ENCODE measurements around the gene CLN3. TPM values are rescaled to one million over a fixed set of nuclear protein-coding genes. Genes with fewer than 3 reads are reported as not detected.
"Not testable (repeated sequence)": the region's sequence is repeated elsewhere in the genome, so short reads cannot be mapped to it uniquely, and the experiment has no call there.

The CLN3 gene
- total RNA-seq, 1 donor from 2014 or later: 12.7 TPM

DNA sequence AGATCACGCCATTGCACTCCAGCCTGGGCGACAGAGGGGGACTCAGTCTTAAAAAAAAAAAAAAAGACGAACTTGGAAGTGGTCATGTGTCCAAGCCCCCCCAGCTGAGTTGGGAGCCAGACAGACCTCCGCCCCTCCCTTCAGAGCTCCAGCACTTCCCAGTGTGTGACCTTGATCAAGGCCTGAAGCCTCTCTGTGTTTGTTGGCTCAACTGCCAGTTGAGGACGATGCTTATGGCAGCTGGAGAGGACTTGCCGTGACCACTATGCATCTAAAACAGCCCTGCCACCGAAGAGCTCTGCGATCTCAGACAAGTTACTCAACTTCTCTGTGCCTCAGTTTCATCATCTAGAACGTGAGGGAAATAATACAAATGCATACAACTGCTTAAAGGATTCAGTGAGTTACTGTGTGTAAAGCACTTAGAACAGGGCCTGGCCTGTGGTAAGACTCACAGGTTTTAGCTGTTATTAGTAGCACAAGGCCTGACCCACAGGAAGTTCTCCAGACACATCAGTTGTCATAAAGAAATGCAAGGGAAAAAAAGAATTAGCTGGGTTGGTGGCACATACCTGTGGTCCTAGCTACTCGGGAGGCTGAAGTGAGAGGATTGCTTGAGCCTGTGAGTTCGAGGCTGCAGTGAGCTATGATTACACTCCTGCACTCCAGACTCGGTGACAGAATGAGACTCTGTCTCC lies 21.8 kb upstream of the CLN3 start:
- no peak for DNase-seq (ENCODE audit: low read depth, low spot score)

DNA sequence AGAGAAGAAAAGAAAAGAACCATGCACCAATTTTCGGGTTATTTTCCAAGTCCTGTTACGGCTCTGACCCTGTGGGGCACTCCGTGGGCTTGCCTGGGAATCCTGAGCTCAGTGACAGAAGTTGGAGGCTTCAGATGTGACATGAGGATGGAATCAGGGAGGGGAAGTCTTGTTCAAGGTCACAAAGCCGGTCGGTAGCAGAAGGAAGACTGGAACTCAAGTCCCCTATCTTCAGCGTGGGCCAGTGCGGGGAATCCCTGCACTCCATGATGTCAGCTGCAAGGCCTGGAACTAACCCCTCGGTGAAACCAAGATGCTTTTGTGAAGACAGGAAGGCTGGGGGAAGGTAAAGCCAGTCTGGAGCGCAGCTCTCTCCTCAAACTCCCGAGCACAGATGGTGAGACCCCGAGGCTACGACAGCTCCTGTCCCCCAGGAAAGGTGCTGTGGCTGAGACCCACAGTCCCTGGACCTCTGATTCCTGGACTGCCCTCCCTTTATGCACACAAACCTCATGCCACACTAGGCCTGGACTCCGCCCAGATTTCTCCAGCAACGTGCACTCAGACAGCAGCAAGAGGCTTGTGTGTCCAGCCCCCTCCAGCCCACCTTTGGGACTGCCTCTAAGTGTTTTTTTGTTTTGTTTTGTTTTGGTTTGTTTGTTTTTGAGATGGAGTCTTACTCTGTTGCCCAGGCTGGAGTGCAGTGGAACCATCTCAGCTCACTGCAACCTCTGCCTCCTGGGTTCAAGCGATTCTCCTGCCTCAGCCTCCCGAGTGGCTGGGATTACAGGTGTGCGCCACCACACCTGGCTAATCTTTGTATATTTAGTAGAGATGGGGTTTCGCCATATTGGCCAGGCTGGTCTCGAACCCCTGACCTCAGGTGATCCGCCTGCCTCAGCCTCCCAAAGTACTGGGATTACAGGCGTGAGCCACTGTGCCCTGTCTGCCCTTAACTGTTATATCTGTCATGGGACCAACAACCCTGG lies 20.2 kb upstream of the CLN3 start:
- no peak for DNase-seq (ENCODE audit: low read depth, low spot score)

DNA sequence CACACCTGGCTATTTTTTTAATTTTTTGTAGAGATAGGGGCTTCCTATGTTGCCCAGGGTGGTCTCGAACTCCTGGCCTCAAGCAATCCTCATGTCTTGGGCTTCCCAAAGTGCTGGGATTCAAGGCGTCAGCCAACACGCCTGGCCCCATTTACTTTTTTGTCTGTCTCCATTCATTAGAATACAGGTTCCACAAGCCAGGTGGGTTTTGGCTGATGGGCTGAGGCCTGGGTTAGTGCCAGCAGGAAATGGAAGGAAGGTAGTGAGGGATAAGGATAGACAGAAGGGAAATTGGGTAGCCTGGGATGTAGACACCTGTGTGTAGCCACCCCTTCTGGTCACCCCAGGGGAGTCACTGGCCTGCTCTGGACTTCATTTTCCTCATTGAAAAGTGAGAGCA lies 19.2 kb upstream of the CLN3 start:
- DNase-seq (ENCODE audit: low read depth, low spot score): no peak

DNA sequence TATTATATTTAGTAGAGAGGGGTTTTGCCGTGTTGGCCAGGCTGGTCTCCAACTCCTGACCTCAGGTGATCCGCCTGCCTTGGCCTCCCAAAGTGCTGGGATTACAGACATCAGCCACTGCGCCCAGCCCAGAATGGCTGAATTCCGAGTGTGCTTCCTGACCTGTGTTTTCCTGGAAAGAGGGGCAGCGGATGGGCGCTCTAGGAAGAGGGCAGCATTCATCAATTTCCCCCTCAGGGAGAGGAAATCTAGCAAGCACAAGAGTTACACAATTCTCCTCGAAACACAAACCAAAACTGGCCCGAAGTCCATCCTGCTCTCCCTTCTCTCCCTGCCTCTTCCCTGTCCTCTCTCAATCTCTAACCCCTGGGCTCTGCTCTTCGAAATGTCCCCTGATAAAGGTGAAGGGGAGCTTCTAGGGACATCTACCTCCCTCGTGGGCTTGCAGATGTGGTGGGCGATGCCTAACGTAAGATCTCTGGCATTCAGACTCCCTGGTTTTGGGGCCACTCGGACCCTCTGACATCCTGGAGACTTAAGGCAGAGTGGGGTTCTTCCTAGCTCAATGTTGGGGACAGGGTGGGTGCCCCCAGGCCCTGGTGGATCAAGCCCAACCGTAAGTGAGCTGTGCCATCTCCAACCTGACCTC lies 13.7 kb upstream of the CLN3 start:
- DNase-seq (ENCODE audit: low read depth, low spot score): no peak

DNA sequence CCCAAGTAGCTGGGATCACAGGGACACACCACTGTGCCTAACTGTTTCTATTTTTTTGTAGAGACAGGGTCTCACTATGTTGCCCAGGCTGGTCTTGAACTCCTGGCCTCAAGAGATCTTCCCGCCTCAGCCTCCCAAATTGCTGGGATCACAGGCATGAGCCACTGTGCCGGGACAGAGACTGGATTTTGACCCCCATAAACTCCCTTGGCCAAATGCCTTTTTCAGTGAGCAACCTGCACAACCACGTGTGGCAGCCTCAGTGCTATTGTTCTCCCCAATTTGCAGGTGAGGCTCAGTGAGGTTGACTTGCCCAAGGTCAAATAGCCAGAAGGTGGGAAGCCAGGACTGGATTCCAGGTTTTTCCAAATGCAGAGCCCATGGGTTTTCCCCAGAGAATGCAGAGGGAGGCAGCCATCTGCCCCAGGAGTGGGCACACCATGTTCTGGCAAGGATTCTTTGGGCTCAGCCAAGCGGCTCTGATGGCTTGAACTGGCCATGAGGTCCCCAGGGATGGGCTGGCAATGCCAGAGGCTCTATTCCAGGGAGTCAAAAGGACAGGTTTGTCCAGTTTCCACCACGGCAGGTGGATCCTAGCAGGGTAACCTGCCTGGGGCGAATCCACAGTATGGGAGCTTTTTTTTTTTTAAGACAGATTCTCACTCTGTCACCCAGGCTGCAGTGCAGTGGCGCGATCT lies 13.0 kb upstream of the CLN3 start:
- no peak for DNase-seq (ENCODE audit: low read depth, low spot score)

DNA sequence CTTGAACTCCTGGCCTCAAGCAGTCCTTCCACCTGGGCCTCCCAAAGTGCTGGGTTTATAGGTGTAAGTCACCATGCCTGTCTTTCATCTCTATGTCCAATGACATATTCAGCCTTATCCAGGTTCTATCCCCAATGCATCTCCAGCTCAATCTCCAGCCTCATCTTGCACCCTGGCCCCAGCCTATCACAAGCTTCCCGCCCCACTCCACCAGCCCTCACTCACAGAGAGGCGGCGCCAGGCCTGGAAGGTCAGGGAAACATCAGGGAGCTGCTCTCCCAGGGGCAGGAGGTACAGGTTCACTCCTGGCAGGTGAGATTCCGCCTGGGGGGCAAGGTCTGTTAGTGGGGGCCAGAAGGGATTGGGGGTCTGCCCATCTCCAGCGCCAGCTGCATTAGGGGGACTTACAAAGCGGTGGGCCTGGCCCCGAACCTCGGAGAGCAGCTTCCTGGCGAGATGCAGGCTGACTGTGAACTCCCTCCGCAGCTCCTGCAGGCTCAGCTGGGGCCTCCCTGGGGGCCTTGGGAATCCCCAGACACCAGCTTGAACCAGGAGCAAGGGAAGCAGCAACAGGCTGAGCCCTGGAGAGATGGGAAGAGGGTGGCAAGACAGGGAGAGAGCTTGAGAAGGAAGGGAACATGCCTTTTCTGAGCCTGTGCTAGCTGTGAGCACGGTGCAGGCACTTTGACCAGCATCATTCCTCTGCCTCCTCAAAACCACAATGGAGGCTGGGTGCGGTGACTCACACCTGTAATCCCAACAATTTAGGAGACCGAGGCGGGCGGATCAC lies 11.8 kb upstream of the CLN3 start:
- DNase-seq (ENCODE audit: low read depth, low spot score): no peak

DNA sequence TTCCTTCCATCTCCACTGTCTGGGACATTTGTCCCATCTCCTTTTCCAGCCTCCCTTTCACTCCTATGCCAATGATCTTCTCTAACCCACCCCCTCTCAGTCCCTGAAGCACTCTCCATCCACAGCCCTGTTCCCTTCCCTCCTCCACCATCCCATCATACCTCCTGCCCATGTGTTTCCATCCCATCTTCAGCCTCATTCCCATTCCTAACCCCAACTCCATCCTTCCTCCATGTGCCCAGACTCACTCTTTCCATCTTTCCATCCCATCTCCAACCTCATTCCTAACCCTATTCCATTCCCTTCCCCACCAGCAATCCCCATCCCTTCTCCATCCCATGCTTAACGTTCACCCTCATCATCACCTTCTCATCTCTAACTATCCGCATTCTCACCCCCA lies 10.4 kb upstream of the CLN3 start:
- DNase-seq (ENCODE audit: low read depth, low spot score): no peak

DNA sequence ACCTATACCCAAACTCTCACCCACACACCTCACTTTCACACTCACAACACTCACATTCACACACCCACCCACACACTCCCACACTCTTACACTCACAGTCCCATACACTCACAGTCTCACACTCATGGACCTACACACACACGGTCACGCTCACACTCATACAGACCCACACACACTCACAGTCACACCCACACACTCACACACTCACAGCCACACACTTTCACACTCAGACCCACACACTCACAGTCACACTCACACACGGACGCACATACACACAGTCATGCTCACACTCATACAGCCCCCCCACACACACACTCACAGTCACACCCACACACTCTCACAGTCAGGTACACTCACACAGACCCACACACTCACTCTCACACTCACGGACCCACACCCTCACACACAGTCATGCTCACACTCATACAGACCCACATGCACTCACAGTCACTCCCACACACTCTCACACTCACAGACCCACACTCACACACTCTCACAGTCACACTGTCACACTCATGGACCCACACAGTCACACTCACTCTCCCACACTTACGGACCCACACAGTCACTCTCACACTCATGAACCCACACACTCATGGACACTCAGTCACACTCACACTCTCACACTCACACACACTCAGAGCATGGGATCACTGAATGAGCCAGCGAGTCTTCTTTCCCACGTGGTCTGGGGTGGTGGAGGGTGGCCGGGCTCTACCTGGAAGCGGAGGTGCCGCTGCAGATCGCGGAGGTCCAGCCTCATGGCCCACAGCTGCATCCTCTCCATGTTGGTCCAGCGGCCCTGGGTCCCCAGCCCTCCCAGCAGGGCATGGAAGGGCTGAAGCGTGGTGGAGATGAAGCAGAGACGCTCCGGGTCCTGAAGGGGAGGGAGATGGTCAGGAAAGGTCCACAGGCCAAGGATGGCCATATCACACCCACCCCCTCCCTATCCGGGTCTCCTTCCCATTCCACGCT lies 9.7 kb upstream of the CLN3 start:
- DNase-seq (ENCODE audit: low read depth, low spot score): no peak

DNA sequence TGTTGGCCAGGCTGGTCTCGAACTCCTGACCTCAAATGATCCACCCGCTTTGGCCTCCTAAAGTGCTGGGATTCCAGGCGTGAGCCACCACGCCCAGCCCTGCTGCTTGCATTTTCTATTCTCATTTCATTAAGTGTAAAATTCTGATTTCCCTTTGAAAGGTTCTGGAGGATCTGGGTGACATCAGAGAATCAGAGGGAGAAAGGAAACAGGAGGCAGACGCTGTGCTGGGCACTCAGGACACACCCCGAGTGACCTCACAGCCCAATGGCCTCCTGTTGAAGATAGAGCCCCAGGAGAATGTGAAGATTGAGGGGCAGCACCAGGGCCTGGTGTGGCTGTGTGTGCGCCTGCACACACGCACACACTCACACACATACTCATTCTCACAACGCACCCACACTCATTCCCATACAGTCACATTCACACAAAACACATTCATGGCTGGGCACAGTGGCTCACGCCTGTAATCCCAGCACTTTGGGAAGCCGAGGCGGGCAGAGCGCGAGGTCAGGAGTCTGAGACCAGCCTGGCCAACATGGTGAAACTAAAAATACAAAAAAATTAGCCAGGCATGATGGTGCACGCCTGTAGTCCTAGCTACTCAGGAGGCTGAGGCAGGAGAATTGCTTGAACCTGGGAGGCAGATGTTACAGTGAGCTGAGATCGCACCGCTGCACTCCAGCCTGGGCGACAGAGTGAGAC lies 8.8 kb upstream of the CLN3 start:
- not testable (repeated sequence) for DNase-seq (ENCODE audit: low read depth, low spot score)

DNA sequence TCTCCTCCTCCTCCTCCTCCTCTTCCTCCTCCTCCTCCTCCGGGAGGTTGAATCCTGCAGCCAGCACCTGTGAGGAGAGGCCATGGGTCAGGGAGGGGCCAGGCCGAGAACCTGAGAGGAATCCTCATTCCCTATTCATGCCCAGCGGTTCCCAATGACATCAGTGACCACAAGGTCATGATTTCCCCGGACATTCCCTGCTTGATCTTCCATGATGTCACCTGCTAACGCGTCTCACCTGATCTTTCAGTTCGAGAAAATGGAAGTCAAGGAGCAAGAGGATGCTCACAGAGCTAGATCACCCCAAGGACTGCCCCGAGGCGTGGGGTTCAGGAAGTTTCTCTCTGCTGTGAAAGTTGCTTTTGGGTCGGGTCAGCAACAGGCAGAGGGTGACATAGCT lies 8.0 kb upstream of the CLN3 start:
- DNase-seq (ENCODE audit: low read depth, low spot score): no peak

DNA sequence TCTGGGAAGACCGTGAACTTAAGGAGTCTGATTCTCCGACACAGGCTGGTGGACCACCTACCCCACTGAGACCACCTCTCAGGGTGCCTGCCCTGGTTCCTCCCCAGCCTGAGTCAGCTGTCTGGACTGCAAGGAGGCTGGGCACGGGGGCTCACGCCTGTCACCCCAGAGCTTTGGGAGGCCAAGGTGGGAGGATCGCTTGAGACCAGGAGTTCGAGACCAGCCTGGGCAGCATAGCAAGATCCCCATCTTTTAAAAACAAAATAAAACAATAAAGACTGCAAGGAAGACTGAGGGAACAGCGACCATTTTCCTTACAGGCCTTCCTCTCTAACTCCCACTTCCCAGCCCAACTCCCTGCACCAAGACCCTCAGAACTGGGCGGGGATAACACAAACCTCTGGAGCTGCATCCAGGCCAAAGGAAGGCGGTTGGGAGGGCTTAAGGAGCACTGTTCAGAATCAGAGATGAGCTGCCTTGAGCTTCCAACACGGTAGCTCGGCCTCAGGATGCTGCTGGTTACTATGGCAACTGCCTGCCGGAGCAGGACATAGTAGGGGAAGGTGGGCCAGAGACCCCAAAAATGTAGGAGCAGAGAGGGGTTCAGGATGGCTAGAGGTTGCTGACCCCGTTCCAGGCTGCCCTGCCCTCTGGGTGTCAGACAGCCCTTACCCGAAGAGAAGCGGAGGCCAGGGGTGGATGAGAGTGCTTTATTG lies 7.0 kb upstream of the CLN3 start:
- no peak for DNase-seq (ENCODE audit: low read depth, low spot score)

DNA sequence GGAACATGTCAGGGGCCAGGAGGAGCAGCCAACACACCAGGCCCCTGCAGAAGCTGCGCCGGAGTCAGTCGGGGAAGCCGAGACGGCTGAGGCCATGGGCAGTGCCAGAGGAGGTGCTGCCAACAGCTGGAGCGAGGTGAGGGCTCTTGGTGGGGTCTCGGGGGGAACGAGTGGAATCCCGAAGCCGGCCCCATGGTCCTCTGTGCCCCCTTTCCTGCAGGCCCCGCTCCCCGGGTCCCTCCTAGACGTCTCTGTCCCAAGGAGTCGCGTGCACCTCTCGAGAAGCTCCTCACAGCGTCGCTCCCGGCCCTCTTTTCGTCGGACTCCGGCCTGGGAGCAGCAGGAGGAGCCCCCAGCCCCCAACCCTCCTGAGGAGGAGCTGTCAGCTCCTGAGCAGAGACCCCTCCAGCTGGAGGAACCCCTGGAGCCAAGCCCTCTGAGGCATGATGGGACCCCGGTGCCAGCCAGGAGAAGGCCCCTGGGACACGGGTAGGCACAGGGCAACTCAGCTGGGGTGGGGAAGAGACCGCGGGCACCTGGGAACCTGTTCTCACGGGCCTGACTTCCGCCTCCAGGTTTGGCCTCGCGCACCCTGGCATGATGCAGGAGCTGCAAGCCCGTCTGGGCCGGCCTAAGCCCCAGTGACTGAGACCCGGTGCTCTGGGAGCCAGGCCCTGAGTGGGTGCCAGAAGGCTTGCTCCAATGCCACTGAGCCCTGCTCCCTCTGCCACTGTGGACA lies 6.2 kb upstream of the CLN3 start:
- no peak for DNase-seq (ENCODE audit: low read depth, low spot score)

DNA sequence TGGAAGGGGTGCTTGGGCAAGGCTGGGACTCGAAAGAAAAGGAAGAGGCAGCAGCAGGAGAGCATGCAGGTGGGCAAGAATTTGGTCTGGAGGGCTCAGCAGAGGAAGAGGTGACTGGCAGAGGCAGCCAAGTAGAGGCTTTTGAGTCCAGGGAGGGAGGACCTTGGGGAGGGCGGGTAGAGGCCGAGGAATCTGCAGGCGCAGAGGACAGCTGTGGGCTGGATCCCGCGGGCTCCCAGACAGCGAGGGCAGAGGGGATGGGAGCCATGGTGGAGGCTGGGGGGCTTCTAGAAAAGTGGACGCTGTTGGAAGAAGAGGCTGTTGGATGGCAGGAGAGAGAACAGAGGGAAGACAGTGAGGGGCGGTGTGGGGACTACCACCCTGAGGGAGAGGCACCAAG lies 5.5 kb upstream of the CLN3 start:
- DNase-seq (ENCODE audit: low read depth, low spot score): no peak

DNA sequence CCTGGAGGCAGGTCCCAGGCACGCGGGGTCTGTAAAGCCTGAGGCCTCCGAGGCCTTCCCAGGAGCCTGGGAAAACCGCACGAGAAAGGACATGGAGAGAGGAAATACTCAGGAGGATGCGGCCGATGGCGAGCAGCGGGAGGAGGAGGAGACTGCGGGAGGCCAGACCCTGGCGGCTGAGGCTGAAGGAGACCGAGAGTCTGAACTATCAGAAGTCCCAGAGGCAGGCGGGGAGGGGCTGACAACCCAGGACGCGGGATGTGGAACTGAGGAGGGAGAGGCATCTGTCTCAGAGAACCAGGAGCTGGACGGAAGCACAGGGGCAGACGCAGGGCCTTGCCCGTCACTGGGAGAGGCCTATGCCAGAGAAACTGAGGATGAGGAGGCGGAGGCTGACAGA lies 5.0 kb upstream of the CLN3 start:
- no peak for DNase-seq (ENCODE audit: low read depth, low spot score)

DNA sequence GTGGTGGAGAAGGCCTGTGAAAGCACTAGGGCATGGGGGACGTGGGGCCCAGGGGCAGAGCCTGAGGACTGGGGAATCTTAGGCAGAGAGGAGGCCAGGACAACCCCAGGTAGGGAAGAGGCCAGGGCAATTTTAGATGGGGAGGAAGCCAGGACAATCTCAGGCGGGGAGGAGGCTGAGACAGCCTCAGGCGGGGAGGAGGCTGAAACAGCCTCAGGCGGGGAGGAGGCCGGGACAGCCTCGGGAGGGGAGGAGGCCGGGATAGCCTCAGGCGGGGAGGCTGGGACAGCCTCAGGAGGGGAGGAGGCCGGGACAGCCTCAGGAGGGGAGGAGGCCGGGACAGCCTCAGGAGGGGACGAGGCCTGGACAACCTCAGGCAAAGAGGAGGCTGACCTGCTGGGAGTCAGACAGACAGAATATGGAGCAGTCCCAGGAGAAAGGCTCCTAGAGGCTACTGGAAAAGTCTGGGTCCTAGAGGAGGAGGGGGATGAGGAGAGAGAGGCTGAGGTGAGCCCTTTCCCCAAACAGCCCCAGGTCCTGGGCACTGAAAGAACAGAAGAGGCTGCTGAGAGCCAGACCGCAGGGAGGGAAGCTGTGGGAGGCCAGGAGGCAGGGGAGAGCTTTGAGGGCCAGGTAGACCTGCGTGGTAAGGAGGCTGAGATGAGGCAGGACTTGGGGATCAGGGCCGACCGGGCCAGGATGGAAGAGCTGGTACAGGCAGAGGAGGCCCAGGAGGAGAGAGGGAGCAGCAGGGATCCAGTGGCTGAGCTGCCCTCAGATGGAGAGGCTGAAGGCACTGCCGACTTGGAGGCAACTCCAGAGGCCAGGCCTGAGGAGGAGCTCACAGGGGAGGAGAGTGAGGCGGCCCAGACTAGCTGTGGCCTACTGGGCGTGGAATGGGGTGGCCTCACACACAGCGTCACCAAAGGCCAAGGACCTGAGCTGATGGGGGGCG lies 4.2 kb upstream of the CLN3 start:
- no peak for DNase-seq (ENCODE audit: low read depth, low spot score)

DNA sequence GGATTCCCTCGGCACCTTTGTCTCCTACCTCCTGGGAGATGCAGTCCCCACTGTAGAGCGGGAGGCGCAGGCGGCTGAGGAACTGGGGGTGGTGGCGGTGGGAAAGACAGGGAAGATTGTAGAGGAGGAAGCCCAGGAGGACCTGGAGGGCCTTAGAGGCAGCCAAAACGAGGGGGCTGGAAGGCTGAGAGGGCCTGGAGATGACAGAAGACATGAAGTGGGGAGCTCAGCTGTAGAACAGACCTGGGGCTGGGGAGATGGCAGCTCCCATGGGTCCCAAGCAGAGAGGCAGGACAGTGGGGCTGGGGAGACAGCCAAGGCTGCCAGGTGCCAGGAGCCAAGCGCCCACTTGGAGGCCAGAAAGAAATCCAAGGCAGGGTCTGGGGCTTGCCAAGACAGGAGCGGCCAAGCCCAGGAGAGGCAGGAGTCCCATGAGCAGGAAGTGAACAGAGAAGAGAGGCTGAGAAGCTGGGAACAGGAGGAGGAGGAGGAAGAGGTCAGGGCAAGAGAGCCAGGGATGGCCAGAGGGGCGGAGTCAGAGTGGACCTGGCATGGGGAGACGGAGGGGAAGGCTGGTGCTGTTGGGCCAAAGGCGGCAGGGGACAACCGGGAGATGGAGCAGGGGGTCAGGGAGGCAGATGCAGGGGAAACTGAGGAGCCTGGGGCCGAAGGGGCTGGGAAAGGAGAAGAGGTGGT lies 3.4 kb upstream of the CLN3 start:
- no peak for DNase-seq (ENCODE audit: low read depth, low spot score)
